Kidney capillary endothelial cell (primary cell): ENCODE results near the gene KRTAP10-7.
"Not testable (repeated sequence)": the region's sequence is repeated elsewhere in the genome, so short reads cannot be mapped to it uniquely, and the experiment has no call there.

Source experiments
- DNase-seq: peaks from one replicate; pipeline ENCODE4 v3.0.0-alpha.2; 2018; ENCODE audit warnings: low spot score

Gene KRTAP10-7

GRCh38 chr21:44636209-44637017 lies 36.0 kb downstream of the KRTAP10-7 start:
- no peak for DNase-seq

DNA sequence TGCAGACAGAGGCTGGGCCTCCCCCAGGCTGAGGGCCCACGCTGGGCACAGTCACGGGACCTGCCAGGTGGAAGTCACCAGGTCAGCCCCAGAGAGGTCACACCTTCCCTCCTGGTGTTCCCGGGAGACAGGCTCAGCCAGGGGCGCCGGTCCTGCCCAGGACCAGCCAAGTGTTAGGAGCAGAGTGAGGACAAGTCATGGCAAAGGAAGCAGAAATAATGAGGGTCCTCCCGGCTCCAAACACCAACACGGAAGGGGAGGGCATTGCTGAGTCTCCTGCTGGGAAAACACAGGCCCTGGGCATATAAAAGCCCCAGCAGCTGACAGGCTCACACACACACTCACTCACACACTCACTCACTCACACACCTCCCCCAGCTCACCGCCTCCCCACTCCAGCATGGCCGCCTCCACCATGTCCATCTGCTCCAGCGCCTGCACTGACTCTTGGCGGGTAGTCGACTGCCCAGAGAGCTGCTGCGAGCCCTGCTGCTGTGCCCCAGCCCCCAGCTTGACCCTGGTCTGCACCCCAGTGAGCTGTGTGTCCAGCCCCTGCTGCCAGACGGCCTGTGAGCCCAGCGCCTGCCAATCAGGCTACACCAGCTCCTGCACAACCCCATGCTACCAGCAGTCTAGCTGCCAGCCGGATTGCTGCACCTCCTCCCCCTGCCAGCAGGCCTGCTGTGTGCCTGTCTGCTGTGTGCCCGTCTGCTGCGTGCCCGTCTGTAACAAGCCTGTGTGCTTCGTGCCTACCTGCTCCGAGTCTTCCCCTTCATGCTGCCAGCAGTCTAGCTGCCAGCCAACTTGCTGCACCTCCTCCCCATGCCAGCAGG lies 36.8 kb downstream of the KRTAP10-7 start, which contains the start of gene KRTAP10-10:
TSS of gene KRTAP10-10 (plus strand) at position 339 of the 833 bp plus-strand sequence. CDS start at position 401, 62 bp downstream.
- no peak for DNase-seq

DNA sequence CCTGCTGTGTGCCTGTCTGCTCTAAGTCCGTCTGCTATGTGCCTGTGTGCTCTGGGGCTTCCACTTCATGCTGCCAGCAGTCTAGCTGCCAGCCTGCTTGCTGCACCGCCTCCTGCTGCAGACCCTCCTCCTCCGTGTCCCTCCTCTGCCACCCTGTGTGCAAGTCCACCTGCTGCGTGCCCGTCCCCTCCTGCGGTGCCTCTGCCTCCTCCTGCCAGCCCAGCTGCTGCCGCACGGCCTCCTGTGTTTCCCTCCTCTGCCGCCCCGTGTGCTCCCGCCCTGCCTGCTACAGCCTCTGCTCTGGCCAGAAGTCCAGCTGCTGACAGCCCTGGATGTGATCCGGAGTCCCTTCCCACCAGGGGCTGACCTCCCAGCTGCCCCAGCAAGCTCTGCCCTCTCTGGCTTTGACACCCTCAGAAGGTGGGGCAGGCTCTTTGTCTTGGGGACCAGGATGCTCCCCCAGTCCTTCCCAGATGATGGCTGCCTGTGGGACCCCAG lies 37.5 kb downstream of the KRTAP10-7 start:
- DNase-seq, result not testable (repeated sequence)

- not testable (repeated sequence) for DNase-seq
These were observed 38.3 kb downstream of the KRTAP10-7 start for GRCh38 chr21:44638506-44639330.

DNA sequence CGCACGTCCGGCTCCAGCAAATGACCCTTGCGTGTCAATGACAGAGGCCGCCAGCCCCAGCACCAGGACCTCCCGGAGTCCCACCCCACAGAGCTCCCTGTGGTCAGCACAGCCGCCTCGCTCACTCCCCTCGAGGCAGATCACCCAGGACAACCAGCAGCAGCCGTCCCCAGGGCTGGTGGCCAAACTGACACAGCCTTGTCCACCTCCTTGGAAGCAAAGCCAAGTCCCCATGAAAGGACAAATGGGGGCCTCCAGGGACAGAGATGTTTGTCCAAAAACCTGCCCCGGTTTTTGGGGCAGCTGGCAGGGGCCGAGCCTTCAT lies 38.9 kb downstream of the KRTAP10-7 start:
- no peak for DNase-seq

DNA sequence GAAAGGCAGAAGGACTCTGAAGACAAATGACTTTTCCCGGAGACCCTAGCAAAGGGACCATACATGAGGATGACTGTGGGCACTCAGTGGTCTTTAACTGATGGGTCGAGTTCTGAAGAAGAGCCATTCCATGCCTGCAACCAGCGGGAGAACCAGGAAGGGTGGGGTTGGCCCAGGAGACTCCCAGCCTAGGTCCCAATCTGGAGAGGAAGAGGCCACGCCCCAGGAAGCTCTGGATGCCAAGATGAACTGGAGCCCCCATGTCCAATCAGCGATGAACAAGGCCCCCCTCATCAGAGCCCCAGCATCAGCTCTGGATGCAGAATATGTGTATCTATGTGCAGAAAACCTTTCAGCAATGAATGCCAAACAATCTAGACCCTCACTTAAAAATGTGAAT lies 40.4 kb downstream of the KRTAP10-7 start:
- DNase-seq, result no peak

DNA sequence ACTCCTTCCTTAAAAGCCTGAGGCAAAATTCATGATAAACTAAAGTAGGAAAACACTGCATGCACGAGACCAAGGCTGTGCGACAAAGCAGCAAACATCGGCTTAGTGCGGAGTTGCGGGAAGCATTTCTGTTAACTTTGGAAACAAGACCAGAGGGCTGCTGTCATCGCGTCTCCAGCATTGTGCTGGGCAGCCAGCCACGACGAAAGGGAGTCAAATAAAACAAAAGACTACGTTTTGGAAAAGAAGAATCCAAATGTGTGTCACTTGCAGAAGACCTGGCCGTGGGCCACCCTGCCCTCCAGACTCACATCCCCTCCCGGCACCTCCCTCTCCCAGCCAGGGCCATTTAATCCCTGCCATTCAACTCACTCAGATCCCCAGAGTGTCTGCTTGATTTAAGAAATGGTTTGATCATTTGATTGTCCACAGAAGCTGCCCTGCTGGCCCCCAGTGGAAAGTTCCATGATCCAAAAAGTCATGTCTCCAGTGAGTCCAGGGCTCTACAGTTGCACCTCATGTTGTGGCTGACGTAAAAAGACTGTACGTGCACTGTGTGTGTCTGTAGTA lies 43.4 kb downstream of the KRTAP10-7 start:
- no peak for DNase-seq

- no peak for DNase-seq
These were observed 44.5 kb downstream of the KRTAP10-7 start for GRCh38 chr21:44644878-44645277.

- not testable (repeated sequence) for DNase-seq
These were observed 46.2 kb downstream of the KRTAP10-7 start, which contains the start of gene KRTAP10-11 for GRCh38 chr21:44646366-44647221. KRTAP10-11 (plus strand) TSS chr21:44646414; CDS start chr21:44646459, 45 bp downstream.

DNA sequence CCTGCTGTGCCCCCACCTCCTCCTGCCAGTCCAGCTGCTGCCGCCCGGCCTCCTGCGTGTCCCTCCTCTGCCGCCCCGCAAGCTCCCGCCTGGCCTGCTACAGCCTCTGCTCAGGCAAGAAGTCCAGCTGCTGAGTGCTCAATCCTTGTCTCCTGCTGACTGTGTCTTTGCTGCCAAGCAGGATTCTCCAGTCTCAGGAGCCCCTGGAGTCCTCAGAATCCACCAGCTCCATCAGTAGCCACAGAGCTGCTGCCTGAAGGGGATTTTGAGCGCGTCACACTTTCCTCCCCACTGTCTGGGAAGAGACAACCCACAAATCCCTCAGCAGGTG lies 46.8 kb downstream of the KRTAP10-7 start:
- DNase-seq, result no peak

- DNase-seq, result no peak
These were observed 48.3 kb downstream of the KRTAP10-7 start for GRCh38 chr21:44648557-44649311.

GRCh38 chr21:44649521-44650100 lies 49.2 kb downstream of the KRTAP10-7 start:
- no peak for DNase-seq

GRCh38 chr21:44650265-44650972 lies 50.0 kb downstream of the KRTAP10-7 start:
- DNase-seq, result no peak

- no peak for DNase-seq
These were observed 50.7 kb downstream of the KRTAP10-7 start for GRCh38 chr21:44650973-44651675.
